ENCODE data around the gene DHFR. TPM values are rescaled to one million over a fixed set of nuclear protein-coding genes. Genes with fewer than 3 reads are reported as not detected.

Gene DHFR
- total RNA-seq, 3 donors from 2014 or later = 15.3 to 35.9 (median 18.6) TPM

GRCh38 chr5:80623999-80624398, 30.8 kb downstream of the DHFR start:
- intact Hi-C loops (cut with DNase I, micrococcal nuclease) = no loop called here
- H3K9me3 ChIP-seq = no peaks in the 10 kb centered on the region
- no peaks in the 10 kb centered on the region for H3K4me1 ChIP-seq (ENCODE audit: low read depth)
- H3K4me3 ChIP-seq = no peak overlapping the region
- peak; percentile 85 for ATAC-seq
- TF ChIP-seq, protein P1, sequence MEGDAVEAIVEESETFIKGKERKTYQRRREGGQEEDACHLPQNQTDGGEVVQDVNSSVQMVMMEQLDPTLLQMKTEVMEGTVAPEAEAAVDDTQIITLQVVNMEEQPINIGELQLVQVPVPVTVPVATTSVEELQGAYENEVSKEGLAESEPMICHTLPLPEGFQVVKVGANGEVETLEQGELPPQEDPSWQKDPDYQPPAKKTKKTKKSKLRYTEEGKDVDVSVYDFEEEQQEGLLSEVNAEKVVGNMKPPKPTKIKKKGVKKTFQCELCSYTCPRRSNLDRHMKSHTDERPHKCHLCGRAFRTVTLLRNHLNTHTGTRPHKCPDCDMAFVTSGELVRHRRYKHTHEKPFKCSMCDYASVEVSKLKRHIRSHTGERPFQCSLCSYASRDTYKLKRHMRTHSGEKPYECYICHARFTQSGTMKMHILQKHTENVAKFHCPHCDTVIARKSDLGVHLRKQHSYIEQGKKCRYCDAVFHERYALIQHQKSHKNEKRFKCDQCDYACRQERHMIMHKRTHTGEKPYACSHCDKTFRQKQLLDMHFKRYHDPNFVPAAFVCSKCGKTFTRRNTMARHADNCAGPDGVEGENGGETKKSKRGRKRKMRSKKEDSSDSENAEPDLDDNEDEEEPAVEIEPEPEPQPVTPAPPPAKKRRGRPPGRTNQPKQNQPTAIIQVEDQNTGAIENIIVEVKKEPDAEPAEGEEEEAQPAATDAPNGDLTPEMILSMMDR (IDR thresholded peaks at IDR 0.05) = no peak
- H3K36me3 ChIP-seq (ENCODE audit: low read depth) = no peaks in the 10 kb centered on the region
- DNase-seq = peak in 1 of 3 donors; percentile 14

DNA sequence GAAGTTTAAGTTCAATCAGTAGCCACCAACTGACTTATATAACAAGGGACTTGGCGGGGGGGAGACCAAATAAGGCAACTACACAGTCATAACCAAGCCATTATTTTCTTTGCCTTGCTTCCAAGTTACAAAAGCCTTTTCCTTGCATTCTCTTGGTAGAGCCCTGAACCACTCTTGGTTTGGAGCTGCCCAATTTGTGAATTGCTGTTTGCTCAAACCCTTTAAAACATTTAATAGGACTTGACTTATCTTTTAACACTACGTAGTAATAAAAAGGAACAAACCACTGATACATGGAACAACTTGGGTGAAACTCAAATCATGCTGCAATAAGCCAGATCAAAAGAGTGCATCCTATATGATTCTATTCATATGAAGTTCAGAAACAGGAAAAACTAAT, 32.0 kb downstream of the DHFR start:
- intact Hi-C loops (cut with DNase I, micrococcal nuclease) = no loop called here
- no peaks in the 10 kb centered on the region for H3K36me3 ChIP-seq (ENCODE audit: low read depth)
- H3K4me3 ChIP-seq = no peak overlapping the region
- TF ChIP-seq, protein P1 (IDR thresholded peaks at IDR 0.05) = no peak
- ATAC-seq (no peak), DNase-seq (no peak)
- H3K4me1 ChIP-seq (ENCODE audit: low read depth) = no peaks in the 10 kb centered on the region
- H3K9me3 ChIP-seq = no peaks in the 10 kb centered on the region

DNA sequence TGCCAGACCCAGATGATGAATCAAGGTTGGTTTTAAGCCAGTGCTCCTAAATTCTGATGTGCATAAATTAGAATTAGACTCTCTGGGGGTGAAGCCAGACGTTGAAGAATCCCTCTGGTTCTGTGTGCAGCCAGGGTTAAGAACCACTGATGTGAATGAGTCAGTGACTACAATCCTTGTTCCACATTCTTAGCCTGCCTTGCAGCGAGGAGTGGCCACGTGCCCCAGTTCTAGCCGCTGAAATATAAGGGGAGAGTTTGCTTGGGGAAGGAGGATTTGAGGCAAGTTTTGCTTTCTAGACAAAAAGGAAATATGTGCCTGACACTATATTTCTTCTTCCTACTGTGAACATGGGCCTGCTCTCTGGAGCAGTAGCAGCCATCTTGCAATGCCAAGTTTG, 34.6 kb downstream of the DHFR start:
- TF ChIP-seq, protein P1 (IDR thresholded peaks at IDR 0.05) = no peak
- H3K4me3 ChIP-seq = no peak overlapping the region
- no peaks in the 10 kb centered on the region for H3K4me1 ChIP-seq (ENCODE audit: low read depth)
- H3K36me3 ChIP-seq (ENCODE audit: low read depth) = no peaks in the 10 kb centered on the region
- H3K9me3 ChIP-seq = no peaks in the 10 kb centered on the region
- intact Hi-C loops (cut with DNase I, micrococcal nuclease) = no loop called here
- no peak for ATAC-seq
- no peak for DNase-seq

DNA sequence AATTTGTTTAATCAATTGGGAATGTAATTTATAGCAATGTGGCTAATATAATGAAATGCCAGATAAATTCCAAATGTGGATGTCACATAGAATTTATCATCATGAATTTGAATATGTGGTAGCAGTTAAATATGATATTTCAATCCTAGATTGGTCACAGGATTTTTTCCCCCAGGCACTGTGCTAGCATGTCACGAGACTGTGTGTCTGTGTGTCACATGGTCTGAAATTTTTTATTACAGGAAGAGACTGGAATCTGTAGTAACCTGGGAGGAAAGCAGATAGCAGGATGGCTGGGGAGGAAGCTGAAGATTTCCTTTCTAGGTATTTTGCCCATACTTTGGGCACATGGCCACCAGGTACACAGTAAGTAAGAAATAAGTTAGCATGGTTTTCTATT, 35.7 kb downstream of the DHFR start:
- DNase-seq (no peak), ATAC-seq (peak; percentile 28)
- Histone ChIP-seq H3K4me1 (ENCODE audit: low read depth) (no peaks in the 10 kb centered on the region), H3K4me3 (no peak overlapping the region), H3K36me3 (ENCODE audit: low read depth) (no peaks in the 10 kb centered on the region), H3K9me3 (no peaks in the 10 kb centered on the region)
- intact Hi-C loops (cut with DNase I, micrococcal nuclease) = no loop called here
- TF ChIP-seq, protein P1 (IDR thresholded peaks at IDR 0.05) = no peak

DNA sequence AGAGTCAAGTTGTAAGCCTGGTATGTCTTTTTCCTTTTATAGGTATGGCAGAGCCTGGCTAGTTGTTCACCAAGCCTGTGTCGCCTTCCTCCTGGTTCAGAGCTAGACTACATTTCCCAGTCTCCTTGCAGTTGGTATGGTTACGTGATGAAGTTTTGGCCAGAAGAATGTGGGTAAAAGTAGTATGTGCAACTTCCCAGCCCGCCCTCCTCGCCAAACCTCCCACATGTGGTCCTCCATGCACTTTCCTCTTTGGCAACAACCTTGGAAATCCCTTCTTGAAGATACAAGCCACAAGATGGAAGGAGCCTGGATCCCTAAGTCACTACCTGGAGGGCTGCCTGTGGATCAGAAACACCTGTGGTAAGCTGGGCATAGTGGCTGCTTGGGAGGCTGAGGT, 36.3 kb downstream of the DHFR start:
- intact Hi-C loops (cut with DNase I, micrococcal nuclease) = no loop called here
- no peak overlapping the region for H3K4me3 ChIP-seq
- H3K4me1 ChIP-seq (ENCODE audit: low read depth) = no peaks in the 10 kb centered on the region
- ATAC-seq = no peak
- TF ChIP-seq, protein P1 (IDR thresholded peaks at IDR 0.05) = no peak
- no peaks in the 10 kb centered on the region for H3K9me3 ChIP-seq
- no peak for DNase-seq
- no peaks in the 10 kb centered on the region for H3K36me3 ChIP-seq (ENCODE audit: low read depth)

- DNase-seq (no peak), ATAC-seq (no peak)
- Histone ChIP-seq H3K9me3 (no peaks in the 10 kb centered on the region), H3K4me1 (ENCODE audit: low read depth) (no peaks in the 10 kb centered on the region), H3K4me3 (no peak overlapping the region), H3K36me3 (ENCODE audit: low read depth) (no peaks in the 10 kb centered on the region)
- TF ChIP-seq, protein P1 (IDR thresholded peaks at IDR 0.05) = no peak
- intact Hi-C loops (cut with DNase I, micrococcal nuclease) = no loop called here
Observed at GRCh38 chr5:80615266-80615914, 39.4 kb downstream of the DHFR start.

Measured in mucosa of descending colon (tissue), 3 donors.